Dermis microvascular lymphatic vessel endothelial cell (primary cell): ENCODE data around the gene CLSTN1. TPM values are rescaled to one million over a fixed set of nuclear protein-coding genes. Genes with fewer than 3 reads are reported as not detected.

Experiments
- DNase-seq, 2 donors: peaks; one replicate each; pipeline versions ENCODE4 v3.0.0 to v3.0.0-alpha.2; 2010; ENCODE audit warnings: low read depth in 2 of 2
- total RNA-seq: library from RNA; depleted of rRNA; stranded (reverse); fragments of >200 nt; gene quantifications from 2 replicates; pipeline ENCODE4 v1.2.1, GENCODE V29; 2014

Gene CLSTN1
- total RNA-seq, 1 donor from 2014 or later = 43.8 TPM

DNA sequence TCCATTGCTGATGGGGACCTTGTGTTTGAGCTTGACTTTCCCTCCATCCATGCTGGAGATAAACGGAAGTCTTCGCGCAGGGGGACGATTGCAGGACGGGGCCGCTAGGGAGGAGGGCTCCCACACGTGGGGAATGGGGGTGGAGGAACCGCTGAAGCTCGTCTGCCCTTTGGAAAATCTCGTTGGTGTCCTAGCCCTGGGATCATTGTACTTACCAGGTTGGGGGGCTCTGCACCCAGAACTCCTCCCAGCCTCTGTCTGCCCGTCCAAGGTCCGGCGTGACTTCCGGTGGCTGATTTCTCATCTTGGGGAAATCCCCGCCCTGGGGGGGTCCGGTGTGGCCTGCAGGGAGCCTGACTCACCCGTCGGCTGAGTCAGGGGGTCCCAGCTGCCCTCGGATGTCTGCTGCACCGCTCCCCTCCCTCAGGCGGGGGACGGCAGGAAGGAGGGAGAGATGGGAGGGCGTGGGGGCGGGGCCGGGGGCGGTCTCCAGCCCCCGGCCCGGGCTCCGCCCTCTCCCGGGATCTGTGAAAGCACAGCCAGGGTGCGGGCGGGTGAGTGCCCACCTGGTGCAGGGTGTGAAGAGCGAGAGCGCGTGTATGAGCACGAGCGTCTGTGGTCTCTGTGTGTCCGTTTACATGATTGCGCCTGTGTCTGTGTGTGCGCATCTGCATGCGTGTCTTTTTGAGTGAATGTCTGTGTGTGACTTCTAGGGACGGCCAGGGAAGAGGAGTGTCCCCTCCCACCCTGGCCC lies 136.5 kb downstream of the CLSTN1 start:
- peak in 1 of 2 donors; percentile 79 for DNase-seq

DNA sequence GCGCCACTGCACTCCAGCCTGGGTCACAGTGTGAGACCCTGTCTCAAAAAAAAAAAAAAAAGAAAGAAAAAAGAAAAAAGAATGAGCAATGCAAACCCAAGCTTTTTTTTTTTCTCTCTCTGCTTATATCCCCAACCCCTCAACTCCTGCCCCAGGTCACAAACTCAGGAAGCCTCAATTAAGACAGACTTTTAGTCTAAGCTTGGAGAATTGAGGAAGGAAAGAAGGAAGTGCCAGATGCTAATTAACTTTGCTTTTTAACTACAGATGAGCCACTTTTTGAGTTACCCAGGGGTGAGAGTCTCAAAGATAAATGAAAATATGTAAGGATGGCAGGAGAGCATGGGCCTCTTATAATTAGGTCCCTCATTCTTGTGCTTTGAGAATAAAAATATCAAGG lies 139.0 kb downstream of the CLSTN1 start:
- no peak for DNase-seq

DNA sequence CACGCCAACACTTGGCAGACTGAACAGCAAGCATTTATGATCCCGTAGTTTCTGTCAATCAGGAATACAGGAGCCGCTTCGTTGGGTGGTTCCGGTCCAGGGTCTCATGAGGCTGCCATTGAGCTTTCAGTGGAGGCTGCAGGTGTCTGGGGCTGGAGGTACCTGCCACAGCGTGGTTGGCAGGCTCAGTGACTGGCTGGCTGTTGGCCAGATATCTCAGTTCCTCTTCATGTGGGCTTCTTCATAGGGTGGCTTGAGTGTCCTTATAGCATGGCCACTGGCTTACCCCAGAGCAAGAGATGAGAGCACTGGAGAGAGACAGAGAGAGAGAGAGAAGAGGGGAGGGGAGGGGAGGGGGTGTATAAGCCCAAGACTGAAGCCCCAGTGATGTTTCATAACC lies 142.9 kb downstream of the CLSTN1 start:
- DNase-seq = no peak

DNA sequence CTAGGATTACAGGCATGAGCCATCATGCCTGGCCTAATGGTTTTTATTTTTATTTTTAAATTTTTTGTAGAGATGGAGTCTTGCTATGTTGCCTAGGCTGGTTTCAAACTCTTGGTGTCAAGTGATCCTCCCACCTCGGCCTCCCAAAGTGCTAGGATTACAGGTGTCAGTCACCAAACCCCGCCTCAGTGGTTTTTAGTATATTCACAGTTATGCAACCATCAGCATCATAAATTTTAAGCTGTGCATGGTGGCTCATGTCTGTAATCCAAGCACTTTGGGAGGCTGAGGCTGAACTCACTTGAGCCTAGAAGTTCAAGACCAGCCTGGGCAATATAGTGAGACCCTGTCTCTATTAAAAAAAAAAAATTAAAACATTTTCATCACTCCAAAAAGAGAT lies 143.7 kb downstream of the CLSTN1 start:
- no peak for DNase-seq

Other genes starting within 250 kb of the CLSTN1 start
- gene TMEM201, start 235.1 kb downstream of the CLSTN1 start, total RNA-seq = 2.7 and 5.3 TPM in 2 replicates
- gene PIK3CD, start 172.2 kb downstream of the CLSTN1 start, total RNA-seq = 1.9 and 4.2 TPM in 2 replicates
- 33.0 and 46.5 TPM in 2 replicates for gene CTNNBIP1, start 86.3 kb upstream of the CLSTN1 start, total RNA-seq
- gene LZIC, start 119.4 kb upstream of the CLSTN1 start, total RNA-seq = 13.9 and 16.6 TPM in 2 replicates
- 12.4 and 15.4 TPM in 2 replicates for gene NMNAT1, start 119.5 kb upstream of the CLSTN1 start, total RNA-seq
- gene RBP7, start 173.3 kb upstream of the CLSTN1 start, total RNA-seq = 0.38 and 0.77 TPM in 2 replicates
- gene UBE4B, start 209.0 kb upstream of the CLSTN1 start, total RNA-seq = 16.4 and 20.7 TPM in 2 replicates